PC-3 (cell line): ENCODE measurements around the gene TUBGCP5.

ENCODE experiments used
- EZH2 ChIP-seq: fragments of 300-600 bp; sonication (generic); IDR thresholded peaks from one replicate; pipeline ENCODE4 v1.6.1; 2017; ENCODE audit warnings: antibody characterized with exemption, mild to moderate bottlenecking, low read length; ENCODE audit not compliant: unreplicated experiment
- TF ChIP-seq, protein P1 (sequence below): fragments of 300-600 bp; sonication (generic); conservative IDR thresholded peaks from 2 replicates; pipeline ENCODE4 v1.5.1; 2017; ENCODE audit warnings: antibody characterized with exemption, low read depth, mild to moderate bottlenecking, low read length

DNA sequence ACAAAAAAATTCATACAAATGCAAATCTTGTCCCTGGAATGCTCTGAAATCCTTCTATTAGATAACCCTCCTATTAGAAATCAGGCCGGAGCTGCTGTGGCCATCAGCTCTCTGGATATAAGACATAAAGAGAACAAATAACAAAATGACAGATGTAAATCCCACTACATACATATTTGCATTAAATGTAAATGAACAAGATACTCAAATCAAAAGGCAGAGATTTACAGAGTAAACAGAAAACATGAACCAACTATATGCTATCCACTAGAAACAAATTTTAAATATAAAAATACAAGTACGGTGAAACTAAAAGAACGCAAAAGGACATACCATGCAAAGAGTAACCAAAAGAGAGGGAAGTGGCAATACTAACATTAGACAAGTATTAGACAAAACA, 69.9 kb downstream of the TUBGCP5 start:
- TF ChIP-seq, protein P1, sequence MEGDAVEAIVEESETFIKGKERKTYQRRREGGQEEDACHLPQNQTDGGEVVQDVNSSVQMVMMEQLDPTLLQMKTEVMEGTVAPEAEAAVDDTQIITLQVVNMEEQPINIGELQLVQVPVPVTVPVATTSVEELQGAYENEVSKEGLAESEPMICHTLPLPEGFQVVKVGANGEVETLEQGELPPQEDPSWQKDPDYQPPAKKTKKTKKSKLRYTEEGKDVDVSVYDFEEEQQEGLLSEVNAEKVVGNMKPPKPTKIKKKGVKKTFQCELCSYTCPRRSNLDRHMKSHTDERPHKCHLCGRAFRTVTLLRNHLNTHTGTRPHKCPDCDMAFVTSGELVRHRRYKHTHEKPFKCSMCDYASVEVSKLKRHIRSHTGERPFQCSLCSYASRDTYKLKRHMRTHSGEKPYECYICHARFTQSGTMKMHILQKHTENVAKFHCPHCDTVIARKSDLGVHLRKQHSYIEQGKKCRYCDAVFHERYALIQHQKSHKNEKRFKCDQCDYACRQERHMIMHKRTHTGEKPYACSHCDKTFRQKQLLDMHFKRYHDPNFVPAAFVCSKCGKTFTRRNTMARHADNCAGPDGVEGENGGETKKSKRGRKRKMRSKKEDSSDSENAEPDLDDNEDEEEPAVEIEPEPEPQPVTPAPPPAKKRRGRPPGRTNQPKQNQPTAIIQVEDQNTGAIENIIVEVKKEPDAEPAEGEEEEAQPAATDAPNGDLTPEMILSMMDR: no peak
- TF ChIP-seq EZH2: no peak
